Astrocyte (in vitro differentiated cells and primary cell): ENCODE measurements around the gene ACYP2.

Experiments
- CTCF ChIP-seq: IDR thresholded peaks from 2 replicates; pipeline ENCODE4 v1.5.1; 2011; ENCODE audit warnings: low read depth, mild to moderate bottlenecking, inconsistent platforms, low read length, moderate library complexity; ENCODE audit not compliant: insufficient read depth
- EZH2 ChIP-seq: IDR thresholded peaks from 2 replicates; pipeline ENCODE4 v1.6.1; 2012; ENCODE audit warnings: mild to moderate bottlenecking, low read length, inconsistent platforms; ENCODE audit not compliant: insufficient read depth

- TF ChIP-seq CTCF: peak; percentile 53
- TF ChIP-seq EZH2: no peak
Observed at GRCh38 chr2:54206596-54206995, 91.2 kb downstream of the ACYP2 start.
